IPS-18c (cell line): ENCODE data around the gene EEF1AKMT2.

Experiments used
- H3K4me3 ChIP-seq: 2 replicates; pipeline ENCODE4 v1.7.0; 2013; ENCODE audit warnings: low read depth, mild to moderate bottlenecking, low read length, moderate library complexity; ENCODE audit not compliant: insufficient read depth
- H3K9me3 ChIP-seq: one replicate; pipeline ENCODE4 v1.6.1; 2013; ENCODE audit warnings: mild to moderate bottlenecking, low read length, moderate library complexity; ENCODE audit not compliant: control insufficient read depth, insufficient read depth

The EEF1AKMT2 gene

DNA sequence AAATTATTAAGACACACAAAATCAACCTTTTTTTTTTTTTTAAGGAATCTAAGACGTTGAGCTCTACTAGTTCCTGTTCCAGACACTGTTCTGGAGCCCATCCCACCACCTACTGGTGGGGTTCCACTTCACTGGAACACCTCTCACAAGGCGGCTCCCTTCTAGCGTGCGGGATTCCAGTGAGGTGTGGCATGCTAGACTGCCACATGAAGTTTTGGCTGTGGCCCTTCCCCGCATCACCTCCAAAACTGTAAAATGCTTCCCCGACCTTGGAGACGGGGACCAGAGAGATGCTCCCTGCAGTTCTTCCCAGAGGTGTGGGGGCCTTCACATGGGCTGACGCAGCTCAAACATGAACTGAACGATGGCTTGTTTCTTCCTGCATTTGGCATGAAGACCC is 60.1 kb downstream of the EEF1AKMT2 start:
- no peak overlapping the region for H3K4me3 ChIP-seq
- H3K9me3 ChIP-seq: no peaks in the 10 kb centered on the region

DNA sequence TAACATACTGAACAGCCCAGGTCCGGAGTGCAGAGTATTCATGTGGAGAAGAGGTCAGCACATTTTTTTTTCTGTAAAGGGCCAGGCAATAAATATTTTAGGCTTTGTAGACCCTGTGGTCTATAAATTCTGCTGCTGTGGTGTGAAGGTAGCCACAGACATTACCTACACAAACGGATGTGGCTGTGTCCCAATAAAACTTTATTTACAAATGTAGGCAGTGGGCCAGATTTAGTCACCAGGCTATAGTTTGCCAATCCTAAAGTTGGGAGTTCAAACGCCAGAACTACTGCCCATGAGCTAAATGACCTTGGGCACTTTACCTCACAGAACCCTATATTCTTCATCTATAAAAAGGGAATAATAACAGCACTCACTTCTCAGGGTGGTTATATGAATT is 60.9 kb downstream of the EEF1AKMT2 start:
- no peak overlapping the region for H3K4me3 ChIP-seq
- no peaks in the 10 kb centered on the region for H3K9me3 ChIP-seq

DNA sequence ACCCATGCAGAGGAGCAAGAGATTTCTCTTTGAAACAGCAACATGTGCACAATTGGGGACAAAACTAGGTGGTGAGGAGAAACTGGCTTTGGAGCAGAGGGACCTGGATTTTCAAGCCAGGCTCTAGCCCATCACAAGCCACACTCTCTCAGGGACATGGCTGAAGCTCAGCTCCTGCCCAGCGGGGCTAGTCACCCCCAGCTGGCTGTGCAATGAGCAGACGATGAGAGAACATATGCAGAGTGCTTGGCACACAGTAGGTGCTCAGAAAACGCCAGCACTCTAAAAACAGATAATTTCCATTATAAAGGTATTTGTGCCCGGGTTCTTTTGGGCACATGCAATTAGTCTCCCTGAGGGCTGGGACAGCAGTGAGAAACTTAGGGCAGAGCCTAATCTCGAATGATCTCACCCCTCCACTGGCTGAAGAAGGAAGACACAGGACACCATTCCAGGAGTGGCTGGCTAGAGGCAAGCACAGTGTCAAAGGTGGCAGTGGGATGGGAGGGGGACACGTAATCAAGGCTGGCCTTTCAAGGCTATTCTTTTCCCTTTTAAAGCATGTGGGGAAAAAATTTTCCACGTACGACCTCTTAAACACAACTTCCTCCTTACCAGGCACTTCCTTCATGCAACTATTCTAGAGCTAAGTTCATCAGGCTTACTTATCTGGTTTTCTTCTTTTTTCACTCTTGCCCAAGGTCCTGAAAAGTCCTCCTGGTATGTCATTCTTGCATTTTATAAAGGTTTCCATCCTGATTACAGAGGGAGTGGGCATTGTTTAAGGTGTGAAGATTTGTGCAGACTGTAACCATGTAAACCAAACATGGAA is 62.6 kb downstream of the EEF1AKMT2 start:
- Histone ChIP-seq H3K9me3 (no peaks in the 10 kb centered on the region), H3K4me3 (no peak overlapping the region)

DNA sequence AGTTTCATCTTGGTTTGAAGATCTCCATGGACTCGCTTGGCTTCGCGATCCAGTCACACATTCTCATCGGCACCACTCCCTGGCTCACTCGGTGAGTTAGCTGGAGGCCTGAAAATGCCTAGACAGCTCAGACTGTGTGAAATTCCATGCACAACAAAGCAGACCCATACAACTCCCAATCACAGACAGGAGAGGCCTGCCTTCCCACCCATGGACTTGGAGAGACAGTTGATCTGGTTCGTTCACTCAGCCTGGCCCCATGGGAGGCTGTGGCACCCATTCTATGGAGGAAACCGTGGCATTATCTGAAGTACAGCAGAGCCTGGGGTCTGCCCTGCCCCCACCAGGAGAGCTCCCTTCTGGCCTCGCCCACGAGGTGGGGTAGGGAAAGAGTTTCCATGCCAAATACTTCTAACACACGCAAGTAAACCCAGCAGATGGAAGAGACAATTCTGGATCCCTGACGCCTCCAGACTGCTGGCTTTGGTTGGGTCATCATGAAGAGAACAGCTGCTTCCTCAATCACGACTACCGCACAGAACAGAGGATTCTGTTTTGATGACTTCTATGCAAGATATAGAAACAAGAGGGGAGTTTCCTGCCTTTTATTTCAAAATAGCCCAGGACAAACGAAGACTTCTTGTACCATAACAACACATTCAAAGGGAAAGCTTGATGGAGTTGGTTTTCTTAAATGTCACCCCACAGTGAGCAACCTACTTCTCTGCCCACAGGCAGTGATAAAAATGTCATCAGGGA is 63.4 kb downstream of the EEF1AKMT2 start:
- no peaks in the 10 kb centered on the region for H3K9me3 ChIP-seq

DNA sequence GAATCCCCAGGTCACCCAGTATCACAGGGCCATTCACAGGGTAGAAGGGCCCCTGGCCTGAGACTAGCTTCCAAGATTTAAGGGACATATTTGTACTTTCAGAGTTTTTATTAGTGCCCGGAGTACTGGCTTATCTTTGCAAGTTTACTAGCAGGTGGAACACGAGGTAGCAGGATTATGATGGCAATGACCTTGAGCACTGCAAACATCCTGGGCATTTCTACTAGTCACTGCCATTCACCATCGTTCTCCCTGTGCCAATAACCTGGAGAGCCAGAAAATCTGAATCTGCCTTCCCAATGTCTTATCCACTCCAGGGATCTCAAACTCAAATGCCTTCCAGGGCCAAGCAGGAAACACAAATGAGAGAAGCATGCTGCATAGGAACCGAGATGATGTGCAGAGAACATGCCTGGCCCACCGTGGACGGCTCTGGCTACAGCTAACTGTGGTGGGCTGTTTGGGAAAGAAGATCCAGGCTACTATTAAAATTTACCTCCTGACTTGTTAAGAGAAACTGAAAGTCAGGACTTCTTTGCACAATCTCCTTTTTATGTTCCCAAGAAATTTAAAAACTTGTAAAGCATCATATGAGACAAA is 64.2 kb downstream of the EEF1AKMT2 start:
- Histone ChIP-seq H3K4me3 (no peak overlapping the region), H3K9me3 (no peaks in the 10 kb centered on the region)

More for the DNA sequence above, 63.4 kb downstream of the EEF1AKMT2 start:
- H3K4me3 ChIP-seq: no peak overlapping the region

DNA sequence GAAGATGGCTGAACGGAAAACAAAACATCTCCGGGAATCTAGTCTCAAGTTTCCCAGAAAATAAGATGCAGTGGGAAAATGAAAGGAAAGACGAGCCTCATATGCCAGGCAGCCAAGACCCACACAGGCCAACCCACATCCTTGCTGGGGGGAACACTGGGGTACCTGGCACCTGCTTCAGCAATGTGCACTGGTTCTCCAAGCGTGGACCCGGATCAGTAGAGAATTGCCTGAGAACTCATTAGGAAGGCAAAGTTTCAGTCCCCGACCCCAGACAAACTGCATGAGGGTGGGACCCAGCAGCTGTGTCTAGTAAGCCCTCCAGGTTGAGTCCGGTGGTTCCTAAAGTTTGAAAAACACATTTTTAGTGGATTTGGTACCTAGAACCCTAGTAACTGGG is 65.9 kb downstream of the EEF1AKMT2 start:
- Histone ChIP-seq H3K9me3 (no peaks in the 10 kb centered on the region), H3K4me3 (no peak overlapping the region)

DNA sequence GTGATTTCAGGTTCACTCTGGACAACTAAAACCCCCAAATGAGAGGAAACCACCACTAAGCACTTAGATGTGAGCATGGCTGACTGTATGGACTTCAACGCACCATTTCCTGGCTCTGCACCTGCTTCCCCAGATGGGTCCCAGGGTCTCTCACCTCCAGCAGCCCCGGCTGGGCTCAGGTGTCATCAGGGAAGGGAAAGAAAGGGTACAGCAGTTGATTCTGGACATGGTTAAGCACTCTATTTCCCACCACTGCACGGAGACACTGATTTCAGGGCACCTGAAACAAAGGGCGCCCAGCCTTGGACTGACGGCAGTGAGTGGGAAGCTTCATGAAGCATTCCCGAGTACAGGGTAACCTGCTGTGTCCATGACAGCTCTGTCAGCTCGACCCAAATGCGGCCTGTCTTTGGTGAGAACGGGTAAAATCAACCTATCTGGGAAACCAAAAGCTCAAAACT is 66.5 kb downstream of the EEF1AKMT2 start:
- H3K9me3 ChIP-seq: no peaks in the 10 kb centered on the region
- no peak overlapping the region for H3K4me3 ChIP-seq

GRCh38 chr10:124724279-124725027 is 67.2 kb downstream of the EEF1AKMT2 start:
- Histone ChIP-seq H3K9me3 (no peaks in the 10 kb centered on the region), H3K4me3 (no peak overlapping the region)

GRCh38 chr10:124723826-124724225 is 67.9 kb downstream of the EEF1AKMT2 start:
- H3K9me3 ChIP-seq: no peaks in the 10 kb centered on the region
- H3K4me3 ChIP-seq: no peak overlapping the region

GRCh38 chr10:124722798-124723783 is 68.6 kb downstream of the EEF1AKMT2 start:
- no peak overlapping the region for H3K4me3 ChIP-seq
- no peaks in the 10 kb centered on the region for H3K9me3 ChIP-seq

DNA sequence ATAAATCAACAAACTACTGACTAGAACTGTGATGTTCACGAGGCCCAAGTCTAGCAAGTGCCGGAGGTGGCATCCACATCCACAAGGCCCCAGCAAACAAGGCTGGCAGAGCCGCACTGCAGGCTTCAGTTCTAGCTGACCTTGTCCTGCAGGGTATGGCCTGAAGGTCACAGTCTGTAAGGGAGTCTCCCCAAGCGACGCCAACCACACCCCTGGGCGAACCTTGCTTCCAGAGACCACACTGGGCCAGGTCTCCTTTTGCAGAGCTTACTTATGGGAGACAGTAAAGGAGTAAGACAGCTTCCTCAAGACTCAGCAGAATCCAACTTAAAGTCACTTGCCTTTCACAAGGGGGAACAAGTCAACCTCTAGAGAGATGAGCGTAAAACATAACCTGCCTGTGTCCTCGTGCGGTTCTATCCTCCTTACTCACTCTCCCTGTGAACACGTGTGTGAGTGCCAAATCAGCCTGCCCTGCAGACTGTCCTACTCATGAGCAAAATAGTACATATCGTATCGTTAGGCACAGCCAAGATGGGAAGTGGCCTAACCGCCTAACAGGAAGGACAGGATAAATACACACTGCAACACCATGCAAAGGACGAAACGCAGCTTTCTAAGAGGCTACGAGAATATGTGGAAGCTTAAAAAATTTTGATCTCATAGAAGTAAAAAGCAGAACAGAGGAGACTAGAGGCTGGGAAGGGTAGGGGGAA is 70.2 kb downstream of the EEF1AKMT2 start:
- Histone ChIP-seq H3K9me3 (no peaks in the 10 kb centered on the region), H3K4me3 (no peak overlapping the region)

GRCh38 chr10:124719213-124719851 is 72.4 kb downstream of the EEF1AKMT2 start:
- Histone ChIP-seq H3K9me3 (no peaks in the 10 kb centered on the region), H3K4me3 (no peak overlapping the region)

GRCh38 chr10:124717911-124718741 is 73.6 kb downstream of the EEF1AKMT2 start:
- no peak overlapping the region for H3K4me3 ChIP-seq

DNA sequence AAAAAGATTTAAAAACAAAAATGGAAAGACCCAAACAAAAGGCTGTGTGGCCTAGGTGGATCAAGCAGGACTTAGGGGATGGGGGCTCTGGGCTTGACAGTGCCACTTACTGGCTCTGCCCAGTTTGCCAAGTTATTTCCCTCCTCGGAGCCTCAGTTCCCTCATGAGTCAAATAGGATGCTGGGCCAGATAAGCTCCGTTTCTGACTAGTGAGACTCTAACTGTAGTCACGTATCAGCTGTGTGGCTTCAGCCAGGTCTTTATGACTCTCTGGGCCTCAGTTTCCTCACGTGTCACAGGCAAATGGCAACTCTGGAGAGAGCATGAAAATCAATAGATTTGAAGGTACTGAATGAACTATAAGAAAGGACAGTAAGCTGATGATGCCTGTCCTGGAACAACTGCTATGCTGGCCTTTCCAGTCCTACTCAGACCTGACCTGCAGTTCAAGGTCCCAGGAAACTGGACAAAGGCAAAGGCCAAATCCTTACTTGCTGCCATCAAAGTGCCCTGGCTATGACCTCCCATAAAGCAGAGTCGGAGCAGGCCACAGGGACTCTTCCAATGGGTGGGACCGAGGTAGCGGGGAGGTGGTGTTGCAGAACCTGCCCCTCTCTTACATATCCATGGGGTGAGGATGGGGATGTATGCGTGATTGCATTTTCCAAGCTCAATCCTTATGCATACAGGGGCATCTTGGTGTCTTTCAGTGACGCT is 74.5 kb downstream of the EEF1AKMT2 start:
- Histone ChIP-seq H3K4me3 (no peak overlapping the region), H3K9me3 (no peaks in the 10 kb centered on the region)

More at GRCh38 chr10:124717911-124718741, 73.6 kb downstream of the EEF1AKMT2 start:
- H3K9me3 ChIP-seq: no peaks in the 10 kb centered on the region
